ENCODE measurements around the gene BTBD10. TPM values are rescaled to one million over a fixed set of nuclear protein-coding genes. Genes with fewer than 3 reads are reported as not detected.
"Not testable (repeated sequence)": the region's sequence is repeated elsewhere in the genome, so short reads cannot be mapped to it uniquely, and the experiment has no call there.

BTBD10 gene
- total RNA-seq, 1 experiment from 2014 or later = 45.0 TPM

DNA sequence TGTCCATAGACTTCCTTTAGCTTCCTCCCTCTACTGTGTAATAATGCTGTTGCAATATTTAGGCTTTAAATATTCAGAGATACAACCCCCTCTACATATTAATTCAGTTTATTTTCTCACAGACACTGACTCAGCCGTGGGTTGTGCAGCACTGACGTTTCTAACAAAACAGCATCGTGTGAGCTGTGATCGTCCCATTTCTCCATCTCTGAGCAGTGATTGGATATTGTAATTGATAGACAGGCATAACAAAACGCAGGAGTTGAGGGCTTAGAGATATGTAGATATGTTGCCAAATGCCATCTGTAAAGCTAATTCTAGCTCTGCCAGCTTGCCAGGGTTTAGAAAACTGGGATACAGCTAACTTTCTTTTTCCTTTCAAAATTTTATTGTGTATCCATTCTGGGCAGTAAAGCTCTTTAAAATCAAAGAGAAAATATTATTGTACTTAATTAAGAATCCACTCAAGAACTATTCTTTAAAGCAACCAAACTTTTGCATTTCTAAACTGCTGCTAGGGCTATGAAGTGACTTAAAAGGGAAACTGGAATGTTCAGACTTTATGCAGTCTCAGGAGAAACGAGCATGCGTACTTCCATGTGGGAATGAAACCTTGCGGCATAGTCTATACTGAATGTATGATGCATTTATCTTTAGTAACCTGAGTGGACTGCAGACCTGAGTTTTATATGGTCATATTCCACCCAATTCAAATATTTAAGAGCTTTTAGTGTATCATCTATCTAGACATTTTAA lies 22.7 kb downstream of the BTBD10 start:
- no peak overlapping the region for H3K4me3 ChIP-seq (ENCODE audit: low read depth, low read length)
- TF ChIP-seq, protein P1, sequence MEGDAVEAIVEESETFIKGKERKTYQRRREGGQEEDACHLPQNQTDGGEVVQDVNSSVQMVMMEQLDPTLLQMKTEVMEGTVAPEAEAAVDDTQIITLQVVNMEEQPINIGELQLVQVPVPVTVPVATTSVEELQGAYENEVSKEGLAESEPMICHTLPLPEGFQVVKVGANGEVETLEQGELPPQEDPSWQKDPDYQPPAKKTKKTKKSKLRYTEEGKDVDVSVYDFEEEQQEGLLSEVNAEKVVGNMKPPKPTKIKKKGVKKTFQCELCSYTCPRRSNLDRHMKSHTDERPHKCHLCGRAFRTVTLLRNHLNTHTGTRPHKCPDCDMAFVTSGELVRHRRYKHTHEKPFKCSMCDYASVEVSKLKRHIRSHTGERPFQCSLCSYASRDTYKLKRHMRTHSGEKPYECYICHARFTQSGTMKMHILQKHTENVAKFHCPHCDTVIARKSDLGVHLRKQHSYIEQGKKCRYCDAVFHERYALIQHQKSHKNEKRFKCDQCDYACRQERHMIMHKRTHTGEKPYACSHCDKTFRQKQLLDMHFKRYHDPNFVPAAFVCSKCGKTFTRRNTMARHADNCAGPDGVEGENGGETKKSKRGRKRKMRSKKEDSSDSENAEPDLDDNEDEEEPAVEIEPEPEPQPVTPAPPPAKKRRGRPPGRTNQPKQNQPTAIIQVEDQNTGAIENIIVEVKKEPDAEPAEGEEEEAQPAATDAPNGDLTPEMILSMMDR (IDR thresholded peaks at IDR 0.05; ENCODE audit: insufficient read depth in 1 of 2, low read depth in 1 of 2, low read length in 1 of 2, severe bottlenecking in 1 of 2, unreplicated experiment in 1 of 2) = no peak
- no TSS peak for BruUV-seq (replicated peaks)
- no peak overlapping the region for H3K4me3 Mint-ChIP-seq (ENCODE audit: unreplicated experiment)
- ChIA-PET CTCF (no interaction called here), POLR2A (no interaction called here)
- no peaks in the 10 kb centered on the region for H3K9me3 ChIP-seq
- H3K9me3 Mint-ChIP-seq (ENCODE audit: unreplicated experiment) = no peaks in the 10 kb centered on the region
- peaks cover 7% of the 10 kb centered on the region for H3K4me1 Mint-ChIP-seq (ENCODE audit: low read depth, unreplicated experiment)
- H3K27ac Mint-ChIP-seq (ENCODE audit: unreplicated experiment) = no peak overlapping the region
- no peak for DNase-seq
- H3K4me1 ChIP-seq = no peaks in the 10 kb centered on the region
- H3K27me3 ChIP-seq (replicated peaks; ENCODE audit: control insufficient read depth, insufficient read depth, low read length) = no peaks in the 10 kb centered on the region
- no peaks in the 10 kb centered on the region for H3K36me3 Mint-ChIP-seq (ENCODE audit: insufficient read depth, unreplicated experiment)
- no peaks in the 10 kb centered on the region for H3K27me3 Mint-ChIP-seq (ENCODE audit: insufficient read depth, unreplicated experiment)
- no peaks in the 10 kb centered on the region for H3K36me3 ChIP-seq (ENCODE audit: control insufficient read depth, insufficient read depth, low read length)
- intact Hi-C loops (cut with micrococcal nuclease; ENCODE audit: unreplicated experiment) = no loop called here

DNA sequence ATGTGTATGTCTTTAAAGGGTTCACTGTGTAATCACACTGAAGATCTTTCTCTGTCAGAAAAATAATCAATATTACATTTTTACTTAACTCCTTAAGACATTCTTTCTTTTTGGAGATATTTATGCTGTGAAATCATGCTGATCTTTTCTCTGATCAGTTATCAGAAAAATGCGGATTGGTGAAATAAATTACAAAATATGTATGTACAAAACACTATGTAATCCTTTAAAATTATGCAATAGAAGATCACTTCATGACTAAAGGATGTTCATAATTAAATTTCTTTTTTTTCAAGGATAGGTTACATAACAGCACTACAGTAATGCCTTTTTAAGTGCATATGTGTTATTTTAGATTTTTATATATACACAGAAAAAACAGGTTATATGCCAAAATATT lies 24.7 kb downstream of the BTBD10 start:
- ChIA-PET CTCF (no interaction called here), POLR2A (no interaction called here)
- no TSS peak for BruUV-seq (replicated peaks)
- Mint-ChIP-seq H3K36me3 (ENCODE audit: insufficient read depth, unreplicated experiment) (no peaks in the 10 kb centered on the region), H3K4me1 (ENCODE audit: low read depth, unreplicated experiment) (peaks cover 17% of the 10 kb centered on the region), H3K27ac (ENCODE audit: unreplicated experiment) (no peak overlapping the region), H3K4me3 (ENCODE audit: unreplicated experiment) (no peak overlapping the region), H3K27me3 (ENCODE audit: insufficient read depth, unreplicated experiment) (no peaks in the 10 kb centered on the region), H3K9me3 (ENCODE audit: unreplicated experiment) (no peaks in the 10 kb centered on the region)
- H3K4me1 ChIP-seq = peaks cover 4% of the 10 kb centered on the region; the same call in 1 of the 2 replicates
- H3K36me3 ChIP-seq (ENCODE audit: control insufficient read depth, insufficient read depth, low read length) = no peaks in the 10 kb centered on the region; the same call in 1 of the 2 replicates
- H3K9me3 ChIP-seq = no peaks in the 10 kb centered on the region
- DNase-seq = no peak
- no peaks in the 10 kb centered on the region for H3K27me3 ChIP-seq (replicated peaks; ENCODE audit: control insufficient read depth, insufficient read depth, low read length)
- TF ChIP-seq, protein P1 (IDR thresholded peaks at IDR 0.05; ENCODE audit: insufficient read depth in 1 of 2, low read depth in 1 of 2, low read length in 1 of 2, severe bottlenecking in 1 of 2, unreplicated experiment in 1 of 2) = no peak
- intact Hi-C loops (cut with micrococcal nuclease; ENCODE audit: unreplicated experiment) = no loop called here
- no peak overlapping the region for H3K4me3 ChIP-seq (ENCODE audit: low read depth, low read length)

DNA sequence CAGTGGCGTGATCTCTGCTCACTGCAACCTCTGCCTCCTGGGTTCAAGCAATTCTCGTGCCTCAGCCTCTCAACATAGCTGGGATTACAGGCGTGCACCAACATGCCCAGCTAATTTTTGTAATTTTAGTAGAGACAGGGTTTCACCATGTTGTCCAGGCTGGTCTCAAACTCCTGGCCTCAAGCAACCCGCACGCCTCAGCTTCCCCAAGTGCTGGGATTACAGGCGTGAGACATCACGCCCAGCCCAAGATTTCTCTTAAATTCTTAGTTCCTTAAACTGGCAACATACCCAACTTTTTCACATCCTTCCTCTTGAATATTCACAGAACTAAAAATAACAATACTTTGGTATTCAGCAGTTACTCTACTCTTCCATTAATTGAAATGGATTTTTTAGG lies 26.2 kb downstream of the BTBD10 start:
- H3K9me3 ChIP-seq; H3K27ac Mint-ChIP-seq (ENCODE audit: unreplicated experiment); POLR2A ChIA-PET; H3K36me3 ChIP-seq (ENCODE audit: control insufficient read depth, insufficient read depth, low read length); H3K4me3 ChIP-seq (ENCODE audit: low read depth, low read length); DNase-seq; CTCF ChIA-PET; H3K4me3 Mint-ChIP-seq (ENCODE audit: unreplicated experiment); H3K27me3 Mint-ChIP-seq (ENCODE audit: insufficient read depth, unreplicated experiment); BruUV-seq (replicated peaks); intact Hi-C loops (cut with micrococcal nuclease; ENCODE audit: unreplicated experiment); H3K9me3 Mint-ChIP-seq (ENCODE audit: unreplicated experiment); H3K4me1 ChIP-seq; H3K36me3 Mint-ChIP-seq (ENCODE audit: insufficient read depth, unreplicated experiment); H3K27me3 ChIP-seq (replicated peaks; ENCODE audit: control insufficient read depth, insufficient read depth, low read length): not testable (repeated sequence)
- peaks cover 17% of the 10 kb centered on the region for H3K4me1 Mint-ChIP-seq (ENCODE audit: low read depth, unreplicated experiment)
